HG03520 (cell line): Measurements from ENCODE around the gene PLAAT1.

Source experiments
- ATAC-seq: cut with Tn5 transposase; IDR thresholded peaks from one replicate; pipeline ENCODE4 v1.9.1; 2021; ENCODE audit warnings: mild to moderate bottlenecking, moderate library complexity; ENCODE audit not compliant: unreplicated experiment

Gene PLAAT1

GRCh38 chr3:193240850-193241706, at the start of gene PLAAT1:
Gene PLAAT1, plus strand, starts transcription at chr3:193241222. Its CDS starts 14,429 bp downstream, at chr3:193255651.
- peak; percentile 70 for ATAC-seq

- ATAC-seq, result no peak
Measured at GRCh38 chr3:193194371-193194770, 46.7 kb upstream of the PLAAT1 start.

GRCh38 chr3:193196746-193197145, 44.3 kb upstream of the PLAAT1 start:
- ATAC-seq, result no peak

DNA sequence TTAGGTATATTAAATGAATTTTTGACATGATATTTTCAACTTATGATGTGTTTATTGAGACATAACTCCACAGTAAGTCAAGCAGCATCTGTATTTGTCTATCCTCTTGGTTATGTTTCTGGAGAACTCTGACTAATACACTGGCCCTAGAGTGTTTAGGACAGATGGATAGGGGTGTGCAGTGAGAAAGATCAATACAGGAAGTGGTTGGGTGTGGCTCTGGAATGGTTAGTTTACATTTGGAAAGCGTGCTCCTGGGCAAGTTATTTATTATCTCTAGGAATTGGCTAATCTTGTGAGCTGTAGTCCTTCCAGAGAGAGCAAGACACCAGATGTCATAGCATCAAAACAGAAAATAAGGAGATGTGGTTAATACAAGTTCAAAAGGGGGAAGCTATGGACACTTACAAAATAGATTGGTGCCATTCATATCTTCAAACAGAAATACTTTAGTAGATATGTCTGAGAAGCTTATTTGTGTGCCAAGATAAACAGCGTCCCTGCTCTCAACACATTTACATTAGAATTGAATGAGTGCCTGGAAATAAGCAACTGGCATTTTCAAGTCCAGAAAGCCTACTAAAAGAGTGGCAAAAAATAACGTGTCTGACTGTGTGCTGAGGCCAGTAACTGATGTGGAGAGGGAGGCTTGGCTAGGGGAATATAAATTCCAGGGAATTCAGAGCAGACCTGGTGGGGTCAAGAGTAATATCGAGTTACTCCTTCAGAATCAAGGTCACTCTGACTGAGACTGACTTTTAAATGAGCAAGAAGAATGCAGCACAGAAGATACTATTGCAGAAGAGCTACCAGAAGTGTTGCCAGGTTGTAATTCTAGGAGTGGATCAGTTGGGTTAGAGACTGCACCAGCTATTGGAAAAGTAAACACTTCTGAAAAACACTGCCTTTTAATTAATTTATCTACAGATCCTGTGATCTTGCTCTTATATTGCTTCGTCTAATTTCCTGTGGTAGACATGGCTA, 33.4 kb upstream of the PLAAT1 start:
- no peak for ATAC-seq

DNA sequence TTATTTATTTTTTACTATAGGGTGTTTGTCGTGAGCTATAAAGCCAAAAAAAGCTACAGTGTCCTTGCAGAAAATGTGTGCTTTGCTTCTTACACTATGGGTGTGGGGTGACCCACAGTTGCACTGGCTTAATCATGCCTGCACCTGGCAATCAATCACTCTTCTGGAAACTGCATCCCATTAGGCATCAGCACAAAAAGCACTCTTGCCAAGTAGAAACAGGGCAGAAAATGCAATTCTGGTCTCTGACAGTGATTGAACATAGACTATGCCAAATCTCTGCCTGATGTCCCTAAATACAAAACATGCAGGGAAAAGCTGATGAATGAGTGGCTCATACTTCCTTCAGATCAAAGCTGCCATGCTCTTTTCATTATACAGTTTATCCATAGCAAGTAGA, 30.4 kb upstream of the PLAAT1 start:
- no peak for ATAC-seq

GRCh38 chr3:193211173-193211572, 29.8 kb upstream of the PLAAT1 start:
- no peak for ATAC-seq

DNA sequence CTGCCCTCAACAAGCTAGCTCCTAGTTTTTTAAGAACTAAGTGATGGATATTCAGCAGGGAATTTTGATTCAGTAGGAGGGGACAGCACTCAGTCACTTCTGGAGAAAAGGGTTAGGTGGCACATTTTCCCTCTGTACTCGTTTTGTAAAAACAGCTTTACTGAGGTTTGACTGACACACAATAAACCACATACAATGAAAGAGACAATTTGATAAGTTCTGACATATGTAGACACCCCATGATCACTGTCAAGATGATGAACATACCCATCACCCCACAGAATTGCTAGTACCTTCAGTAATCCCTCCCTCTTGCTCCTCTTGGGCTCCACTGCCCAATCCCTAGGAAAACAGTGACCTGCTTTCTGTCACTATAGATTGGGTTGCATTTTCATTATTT, 29.0 kb upstream of the PLAAT1 start:
- ATAC-seq, result no peak

DNA sequence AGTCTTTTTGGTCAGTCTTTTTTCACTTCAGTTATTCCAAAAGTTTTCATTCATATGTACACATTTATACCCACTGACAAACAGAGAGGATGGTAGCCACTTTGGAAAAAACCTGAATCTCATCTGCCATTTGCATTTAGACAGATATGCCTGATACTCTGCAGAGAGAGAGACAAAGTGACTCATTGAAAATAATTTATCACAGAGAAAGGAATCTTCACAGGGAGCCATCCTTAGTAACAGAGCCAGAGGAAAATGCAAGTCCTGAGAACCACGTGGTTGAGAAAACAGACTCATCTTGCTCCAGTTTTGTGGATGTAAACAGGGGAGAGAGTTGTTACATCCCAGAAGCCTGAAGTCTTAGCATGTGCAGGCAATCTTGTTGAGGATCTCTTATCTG, 28.2 kb upstream of the PLAAT1 start:
- no peak for ATAC-seq

DNA sequence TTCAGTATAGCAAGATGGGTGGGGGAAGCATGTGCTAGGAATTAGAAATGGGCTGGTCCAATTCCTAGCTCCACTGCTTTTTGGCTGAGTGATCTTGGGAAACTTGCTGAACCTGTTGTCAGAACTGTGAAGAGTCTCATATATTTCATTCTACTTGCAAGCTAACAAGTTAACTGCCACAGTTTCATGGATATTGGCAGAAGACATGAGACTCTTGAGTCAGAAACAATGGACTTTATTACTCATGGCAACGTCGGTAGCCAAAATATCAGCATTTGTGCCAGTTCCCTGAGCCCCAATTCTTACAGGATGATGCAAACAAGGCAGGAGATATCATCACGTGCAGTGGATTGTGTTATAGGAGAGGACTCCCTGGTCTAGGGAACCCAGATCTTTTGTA, 26.6 kb upstream of the PLAAT1 start:
- no peak for ATAC-seq

- no peak for ATAC-seq
Measured at GRCh38 chr3:193225302-193226125, 15.5 kb upstream of the PLAAT1 start.

DNA sequence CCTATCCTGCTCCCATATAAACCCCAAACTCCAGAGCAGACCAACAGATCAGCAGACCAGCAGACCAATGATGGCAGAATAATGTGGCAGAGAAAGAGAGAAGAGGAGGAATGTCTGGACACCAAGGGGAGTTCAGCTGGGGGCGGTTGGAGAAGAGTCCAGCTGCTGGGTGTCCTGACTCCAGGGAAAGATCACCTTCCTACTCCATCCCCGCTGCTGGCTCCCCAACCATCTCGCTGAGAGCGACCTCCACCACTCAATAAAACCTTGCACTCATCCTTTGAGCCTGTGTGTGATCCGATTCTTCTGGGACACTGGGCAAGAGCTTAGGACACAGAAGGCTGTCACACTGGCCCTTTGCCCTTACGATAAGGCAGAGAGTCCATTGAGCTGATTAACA, 12.8 kb upstream of the PLAAT1 start:
- no peak for ATAC-seq

DNA sequence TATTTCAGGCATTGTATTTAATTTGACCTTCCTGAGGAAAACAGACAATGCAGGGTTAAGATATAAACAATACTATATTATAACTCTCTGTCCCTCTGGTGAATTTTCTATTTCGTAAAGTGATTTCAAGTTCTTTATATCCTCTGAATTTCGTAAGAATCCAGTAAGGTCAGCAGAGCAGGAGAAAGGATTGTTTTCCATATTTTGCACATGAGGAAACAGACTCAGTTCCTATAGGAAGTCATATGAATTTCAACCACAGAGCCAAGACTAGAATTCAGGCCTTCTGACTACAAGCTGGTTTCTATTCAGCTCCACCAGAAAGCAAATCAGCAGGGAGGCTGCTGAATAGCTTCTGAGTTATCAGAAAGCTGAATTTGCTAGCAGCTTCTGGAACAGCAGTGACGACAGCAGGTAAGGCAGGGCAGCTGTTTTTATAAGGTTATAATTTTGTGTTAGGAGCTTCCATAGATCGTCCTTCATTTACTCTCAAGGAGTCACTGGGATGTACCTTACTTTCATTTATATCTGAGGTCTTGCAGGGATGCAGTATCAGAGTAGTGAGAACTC, 11.1 kb upstream of the PLAAT1 start:
- ATAC-seq, result no peak

GRCh38 chr3:193230610-193231009, 10.4 kb upstream of the PLAAT1 start:
- no peak for ATAC-seq

DNA sequence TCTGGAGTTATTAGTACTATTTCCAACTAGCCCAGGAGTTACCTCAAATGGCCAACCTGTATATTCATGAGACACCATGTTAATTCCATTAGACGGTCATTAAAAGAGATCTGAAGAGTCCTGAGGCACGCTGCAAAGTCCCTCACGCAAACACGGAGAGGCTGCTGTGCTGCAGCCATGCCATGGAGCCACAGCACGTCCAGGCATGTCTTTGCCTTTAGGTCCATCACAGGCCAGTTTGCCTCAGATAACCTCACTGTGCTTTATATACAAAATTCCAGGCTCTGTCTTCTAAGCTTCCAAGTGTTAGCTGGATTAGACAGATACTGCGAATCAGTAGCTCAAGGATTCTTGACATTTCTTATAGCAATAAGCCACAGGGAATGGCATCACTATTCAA, 9.8 kb upstream of the PLAAT1 start:
- no peak for ATAC-seq

GRCh38 chr3:193236599-193236998, 4.4 kb upstream of the PLAAT1 start:
- no peak for ATAC-seq

- ATAC-seq, result no peak
Measured at GRCh38 chr3:193237030-193237429, 4.0 kb upstream of the PLAAT1 start.

DNA sequence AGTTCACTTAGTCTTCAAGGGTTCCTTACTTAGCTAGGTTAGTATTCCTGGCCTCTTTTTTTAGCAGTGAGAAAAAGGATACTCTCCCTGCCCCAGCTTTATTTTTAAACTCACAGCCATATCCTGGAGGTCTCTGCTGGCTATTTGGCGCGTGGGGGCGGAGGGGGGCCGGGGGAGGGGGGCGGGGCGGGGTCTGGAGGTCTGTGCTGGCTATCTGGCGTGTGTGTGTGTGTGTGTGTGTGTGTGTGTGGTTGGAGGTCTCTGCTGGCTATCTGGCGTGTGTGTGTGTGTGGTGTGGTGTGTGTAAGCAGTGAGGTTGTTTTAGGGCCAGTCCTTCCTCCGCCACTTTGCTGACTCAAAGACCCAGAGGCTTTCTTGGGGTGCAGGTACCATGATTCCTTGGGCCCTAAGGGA, 579 bp upstream of the PLAAT1 start:
- ATAC-seq, result peak; percentile 6

- no peak for ATAC-seq
Measured at GRCh38 chr3:193241716-193242115, 694 bp downstream of the PLAAT1 start.

GRCh38 chr3:193243571-193243970, 2.5 kb downstream of the PLAAT1 start:
- ATAC-seq, result no peak

- no peak for ATAC-seq
Measured at GRCh38 chr3:193248848-193249468, 7.9 kb downstream of the PLAAT1 start.
